Germinal center (tissue), 1 donor: ENCODE data around the gene NDE1.
"Not testable (repeated sequence)": the region's sequence is repeated elsewhere in the genome, so short reads cannot be mapped to it uniquely, and the experiment has no call there.

Source experiments
- DNase-seq: peaks from one replicate; pipeline ENCODE4 v3.0.0; 2012; ENCODE audit warnings: mixed read lengths, low spot score

NDE1 gene, protein sequence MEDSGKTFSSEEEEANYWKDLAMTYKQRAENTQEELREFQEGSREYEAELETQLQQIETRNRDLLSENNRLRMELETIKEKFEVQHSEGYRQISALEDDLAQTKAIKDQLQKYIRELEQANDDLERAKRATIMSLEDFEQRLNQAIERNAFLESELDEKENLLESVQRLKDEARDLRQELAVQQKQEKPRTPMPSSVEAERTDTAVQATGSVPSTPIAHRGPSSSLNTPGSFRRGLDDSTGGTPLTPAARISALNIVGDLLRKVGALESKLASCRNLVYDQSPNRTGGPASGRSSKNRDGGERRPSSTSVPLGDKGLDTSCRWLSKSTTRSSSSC

DNA sequence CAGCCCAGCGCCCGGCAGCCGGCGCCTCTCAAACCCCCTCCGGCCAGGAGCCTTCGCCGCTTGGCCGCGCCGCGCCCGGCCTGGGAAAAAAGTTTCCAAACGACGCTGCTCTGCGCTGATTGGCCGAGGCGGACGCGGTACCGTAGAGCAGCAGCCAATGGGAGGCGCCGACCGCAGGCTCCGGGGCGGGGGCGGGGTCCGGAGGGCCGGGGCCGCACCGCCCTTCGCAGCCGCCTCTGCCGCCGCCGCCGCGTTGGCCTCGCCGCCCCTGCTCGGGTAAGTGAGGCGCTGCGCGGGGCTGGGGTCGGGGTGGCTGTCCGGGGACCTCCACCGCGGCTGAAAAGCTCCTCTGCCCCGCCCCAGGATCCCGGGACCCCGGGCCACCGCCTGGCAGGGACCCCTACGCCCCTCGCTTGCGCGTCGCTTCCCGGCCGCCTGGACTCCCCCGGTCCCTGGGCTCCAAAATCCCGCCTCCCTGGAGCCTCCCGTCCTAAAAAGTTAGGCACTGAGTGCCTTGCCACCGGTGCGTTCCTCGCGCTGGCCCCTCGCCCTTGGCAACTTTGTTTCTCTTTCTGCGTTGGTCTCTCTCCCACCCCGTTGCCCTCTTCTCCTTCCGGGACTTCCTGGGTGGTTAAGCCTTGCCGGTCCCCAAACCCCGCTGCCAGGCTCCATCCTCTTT, at the start of gene NDE1:
Gene NDE1, plus strand, starts transcription at position 227 of the 679 bp plus-strand sequence. CDS start 14,534 bp downstream, outside the sequence.
- DNase-seq = peak; percentile 96

GRCh38 chr16:15601212-15601879, 48.7 kb upstream of the NDE1 start:
- DNase-seq = no peak

- no peak for DNase-seq
These were observed 47.6 kb upstream of the NDE1 start for GRCh38 chr16:15602285-15603044.

DNA sequence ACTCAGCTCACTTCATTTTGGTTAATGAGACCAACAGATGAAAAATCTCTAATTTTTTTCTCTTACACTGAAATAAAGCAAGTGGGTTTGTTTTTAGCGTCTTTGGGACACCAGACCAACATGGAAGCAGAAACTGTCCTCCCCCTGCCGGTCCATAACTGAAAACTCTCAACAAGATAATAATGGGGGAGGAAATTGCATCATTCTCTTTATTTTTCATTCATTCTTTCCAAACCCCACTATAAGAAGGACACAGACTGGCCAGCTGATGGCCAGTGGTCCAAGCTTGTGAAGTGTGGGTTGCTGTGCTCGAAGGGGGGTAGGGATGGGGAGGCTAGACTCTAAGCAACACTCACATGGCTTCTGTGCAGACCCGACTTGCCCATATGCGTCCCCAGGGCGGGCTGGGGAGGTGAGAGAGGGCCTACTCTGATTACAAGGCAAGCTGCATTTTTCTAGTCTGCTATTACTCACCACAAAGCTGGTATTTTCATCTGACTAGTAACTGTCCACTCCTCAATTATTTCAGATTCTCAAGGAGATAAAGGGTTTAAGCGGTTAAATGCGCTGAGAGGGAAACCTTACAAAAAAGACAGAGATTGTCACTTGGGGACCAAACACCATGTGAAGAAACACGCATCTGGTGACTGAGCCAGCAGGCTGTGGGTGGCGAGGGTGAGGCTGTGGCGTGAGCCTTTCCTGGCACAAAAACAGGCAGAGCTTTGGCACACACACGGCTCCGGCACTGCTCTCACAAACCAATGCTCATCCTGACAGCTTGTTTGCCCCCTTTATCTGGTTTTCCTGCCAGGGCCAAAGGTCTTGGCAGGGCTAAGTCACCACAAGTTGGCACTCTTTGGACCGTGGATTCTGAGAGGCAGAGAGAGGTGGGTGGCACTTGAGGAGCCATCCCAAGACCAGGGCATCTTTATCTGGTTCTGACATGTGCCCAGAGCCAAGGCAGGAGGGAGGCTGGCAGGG, 45.3 kb upstream of the NDE1 start:
- DNase-seq = no peak

DNA sequence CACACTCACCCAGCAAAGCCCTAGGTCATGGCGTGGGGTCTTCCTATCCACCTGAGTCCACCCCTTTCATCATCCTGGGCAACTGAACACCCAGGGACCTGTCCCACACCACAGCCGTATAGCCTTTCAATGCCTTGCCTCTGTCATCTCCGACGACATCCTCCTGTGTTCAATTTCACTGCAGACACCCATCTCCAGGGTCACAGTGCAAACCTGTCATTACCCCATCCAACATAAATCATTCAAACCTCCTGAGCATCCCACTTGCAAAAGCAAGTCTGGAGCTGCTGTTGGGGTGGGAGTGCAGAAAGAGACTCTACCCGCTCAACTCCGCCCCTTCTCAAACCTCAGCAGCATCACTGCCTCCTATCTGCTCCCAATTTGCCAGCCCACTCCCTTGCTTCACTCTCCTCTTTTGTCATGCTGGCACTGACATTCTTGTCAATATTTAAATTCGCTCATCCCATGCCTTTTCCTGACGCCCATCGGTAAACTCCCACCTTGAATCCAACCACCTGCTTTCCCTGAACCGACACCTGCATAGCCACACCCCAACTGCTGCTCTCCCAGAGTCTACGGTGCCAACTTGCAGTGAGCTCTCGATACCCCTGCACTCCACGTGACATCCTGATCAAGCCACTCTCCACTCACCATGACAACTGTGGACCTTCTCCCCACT, 44.1 kb upstream of the NDE1 start:
- DNase-seq = no peak

GRCh38 chr16:15606518-15607220, 43.4 kb upstream of the NDE1 start:
- DNase-seq = no peak

DNA sequence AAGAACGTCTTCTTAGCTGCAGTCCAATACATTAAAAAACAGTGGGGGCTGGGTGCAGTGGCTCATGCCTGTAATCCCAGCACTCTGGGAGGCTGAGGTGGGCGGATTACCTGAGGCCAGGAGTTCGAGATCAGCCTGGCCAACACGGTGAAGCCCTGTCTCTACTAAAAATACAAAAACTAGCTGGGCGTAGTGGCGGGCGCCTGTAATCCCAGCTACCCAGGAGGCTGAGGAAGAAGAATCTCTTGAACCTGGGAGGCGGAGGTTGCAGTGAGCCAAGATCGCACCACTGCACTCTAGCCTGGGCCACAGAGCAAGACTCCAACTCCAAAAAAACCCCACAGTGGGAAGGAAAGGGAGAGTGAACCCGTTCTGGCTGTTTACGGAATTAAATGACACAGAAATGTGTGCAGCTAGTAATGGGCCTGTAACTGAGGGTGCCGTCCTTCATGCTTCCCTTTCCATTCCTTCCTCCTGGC, 42.8 kb upstream of the NDE1 start:
- DNase-seq = not testable (repeated sequence)

- DNase-seq = no peak
These were observed 42.2 kb upstream of the NDE1 start for GRCh38 chr16:15607700-15608396.

GRCh38 chr16:15608398-15609285, 41.4 kb upstream of the NDE1 start:
- DNase-seq = no peak

DNA sequence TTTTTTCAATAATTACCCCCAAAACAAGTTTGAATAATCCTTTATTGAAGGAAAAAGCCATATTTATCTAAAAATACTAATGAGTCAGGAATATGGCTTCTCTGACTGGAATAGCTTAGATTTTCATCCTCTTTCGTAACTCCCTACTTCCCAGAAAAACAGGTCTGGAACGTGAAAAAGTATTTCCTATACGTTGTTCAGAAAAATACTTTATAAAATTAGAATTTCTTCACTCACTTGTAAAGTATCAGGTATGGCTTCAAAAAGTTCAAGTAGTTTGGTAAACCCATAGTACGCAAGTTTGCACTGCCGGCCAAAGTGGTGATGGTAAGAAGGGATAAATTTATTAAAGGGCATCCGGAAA, 40.8 kb upstream of the NDE1 start:
- DNase-seq = no peak

DNA sequence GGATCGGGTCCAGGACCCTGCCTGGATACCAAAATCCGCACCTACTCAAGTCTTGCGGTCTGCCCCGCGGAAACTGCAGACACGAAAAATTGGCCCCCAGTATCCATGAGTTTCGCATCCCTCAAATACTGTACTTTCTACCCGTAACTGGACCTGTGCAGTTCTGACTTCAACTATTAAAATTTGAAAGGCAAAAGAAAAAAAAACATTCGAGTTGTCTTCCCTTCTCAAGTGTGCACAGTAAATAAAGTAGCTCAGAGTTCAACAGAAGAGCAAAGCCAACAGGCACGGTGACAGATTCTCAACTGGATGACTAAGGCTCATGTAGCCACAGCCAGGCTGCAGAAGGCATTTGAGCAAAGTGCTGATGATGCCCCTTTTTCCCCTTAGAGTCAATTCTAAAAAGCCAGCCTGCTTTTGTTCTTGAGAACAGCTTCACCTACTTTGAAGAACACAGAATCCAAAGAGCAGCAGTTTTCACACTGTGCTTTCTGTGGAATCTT, 39.6 kb upstream of the NDE1 start:
- no peak for DNase-seq

DNA sequence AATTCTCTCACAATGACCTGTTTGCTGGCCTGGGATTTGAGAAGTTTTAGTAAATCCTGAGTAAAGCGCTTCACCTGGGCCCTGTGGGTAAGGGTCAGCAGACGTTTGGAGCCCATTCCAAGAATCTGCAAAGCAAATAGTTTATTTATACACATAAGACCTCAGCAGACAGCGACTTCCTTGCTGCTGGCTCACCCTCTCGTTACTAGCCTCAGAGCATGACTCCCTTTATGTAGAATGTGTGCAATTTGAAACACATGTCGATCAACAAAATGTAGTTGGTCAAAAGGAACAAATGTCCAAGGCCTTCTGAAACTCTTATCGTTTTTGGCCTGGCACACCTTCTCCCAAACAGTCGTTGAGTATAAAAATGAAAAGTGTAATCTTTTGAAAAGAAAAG, 38.4 kb upstream of the NDE1 start:
- no peak for DNase-seq

DNA sequence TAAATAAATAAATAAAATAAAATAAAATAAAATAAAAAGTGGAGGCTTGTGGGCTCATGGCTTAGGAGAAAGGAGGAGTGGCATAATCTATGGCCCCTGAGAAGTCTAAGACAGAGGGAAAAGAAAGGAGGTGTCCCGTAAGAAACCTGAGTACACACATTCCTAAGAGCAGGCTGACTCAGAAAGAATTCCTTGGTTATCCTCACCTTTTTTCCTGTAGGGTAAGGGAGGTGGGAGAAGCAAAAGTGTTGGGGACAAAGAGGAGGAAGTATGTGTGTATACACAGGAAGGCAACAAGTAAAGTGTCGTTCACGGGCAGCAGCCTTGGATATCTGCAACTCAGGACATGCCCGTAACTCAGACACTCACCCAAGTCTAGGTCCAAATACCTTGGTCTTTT, 36.4 kb upstream of the NDE1 start:
- no peak for DNase-seq

GRCh38 chr16:15616012-15616411, 34.0 kb upstream of the NDE1 start:
- no peak for DNase-seq

DNA sequence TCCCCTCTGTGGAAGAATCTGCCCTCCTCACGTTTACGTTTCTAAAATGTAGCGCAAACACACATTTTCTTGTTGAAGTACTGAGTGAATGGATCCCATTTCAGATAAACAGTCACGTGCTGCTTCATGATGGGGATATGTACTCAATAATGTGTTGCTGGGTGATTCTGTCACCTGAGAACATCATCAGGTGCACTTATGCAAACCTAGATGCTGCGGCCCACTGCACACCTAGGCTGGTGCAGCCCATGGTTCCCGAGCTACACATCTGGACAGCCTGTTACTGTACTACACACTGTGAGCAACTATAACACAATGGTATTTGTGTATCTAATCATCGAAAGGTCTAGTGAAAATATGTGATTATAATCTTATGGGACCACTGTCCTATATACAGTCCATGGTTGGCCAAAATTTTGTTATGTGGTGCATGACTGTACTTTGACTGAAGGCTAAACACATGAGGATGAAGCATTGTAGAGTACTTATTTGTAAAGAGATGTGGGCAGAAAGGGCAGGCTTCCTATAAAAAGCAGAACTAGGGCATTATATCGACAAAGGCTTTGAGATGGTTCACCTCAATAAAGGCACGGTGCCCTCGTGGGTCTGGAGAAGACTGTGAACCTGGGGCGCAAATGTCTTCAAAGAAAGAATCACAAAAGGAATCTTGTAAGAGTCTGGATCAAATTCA, 33.4 kb upstream of the NDE1 start:
- no peak for DNase-seq

- no peak for DNase-seq
These were observed 32.1 kb upstream of the NDE1 start for GRCh38 chr16:15617901-15618300.

DNA sequence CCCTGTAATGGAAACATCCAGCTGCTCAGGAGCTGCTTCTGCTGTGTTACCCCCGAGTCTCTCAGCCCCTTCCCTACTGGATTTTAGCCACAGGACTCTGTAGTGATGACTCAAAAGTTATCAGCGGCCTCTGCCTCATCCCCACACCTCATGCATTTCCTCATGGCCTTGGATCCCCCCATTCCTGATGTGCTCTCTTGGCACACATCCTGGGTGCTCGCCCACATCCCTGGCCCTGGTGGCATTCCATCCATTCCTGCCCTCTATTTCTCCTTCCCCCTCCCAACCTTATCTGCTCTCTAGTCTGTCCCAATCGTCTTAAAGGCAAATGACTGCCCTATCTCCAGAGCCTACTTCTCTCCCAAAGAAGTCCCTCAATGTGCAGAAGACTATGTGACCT, 31.7 kb upstream of the NDE1 start:
- DNase-seq = no peak
